Bronchial epithelial cell (primary cell): ENCODE results near the gene ADCY2. TPM values are rescaled to one million over a fixed set of nuclear protein-coding genes. Genes with fewer than 3 reads are reported as not detected.
A peak's percentile ranks its signal among the peaks of the same experiment; 100 is the strongest.

Source experiments
- DNase-seq: peaks from one replicate; pipeline ENCODE4 v3.0.0-alpha.2; 2010; ENCODE audit warnings: low read depth
- FAIRE-seq: peaks from 2 replicates; lab custom pipeline; 2011; peaks lifted over from hg19 to GRCh38; lab: Jason Lieb, UNC
- H3K27me3 ChIP-seq: 2 replicates; pipeline ENCODE4 v1.5.1; 2011; ENCODE audit warnings: low read length; ENCODE audit not compliant: control insufficient read depth, insufficient read depth
- H3K36me3 ChIP-seq: 2 replicates; pipeline ENCODE4 v1.5.1; 2011; ENCODE audit warnings: low read length; ENCODE audit not compliant: control insufficient read depth, insufficient read depth
- H3K4me3 ChIP-seq: 2 replicates; pipeline ENCODE4 v1.5.1; 2011; ENCODE audit warnings: mild to moderate bottlenecking, low read depth, low read length, control low read depth
- CTCF ChIP-seq: IDR thresholded peaks from 2 replicates; pipeline ENCODE4 v1.5.1; 2011; ENCODE audit warnings: mild to moderate bottlenecking, moderate library complexity, low read length, control low read depth, inconsistent platforms; ENCODE audit not compliant: insufficient read depth, severe bottlenecking
- total RNA-seq: library from RNA; depleted of rRNA; stranded (reverse); fragments of >200 nt; gene quantifications from 2 replicates; pipeline ENCODE4 v1.2.1, GENCODE V29; 2014

ADCY2 gene
- total RNA-seq, 1 donor from 2014 or later: under 0.01 TPM

GRCh38 chr5:7668627-7669026 is 272.7 kb downstream of the ADCY2 start:
- no peak for TF ChIP-seq CTCF
- DNase-seq (no peak), FAIRE-seq (no peak)
- no peaks in the 10 kb centered on the region for H3K27me3 ChIP-seq
- no peaks in the 10 kb centered on the region for H3K36me3 ChIP-seq
- no peak overlapping the region for H3K4me3 ChIP-seq

DNA sequence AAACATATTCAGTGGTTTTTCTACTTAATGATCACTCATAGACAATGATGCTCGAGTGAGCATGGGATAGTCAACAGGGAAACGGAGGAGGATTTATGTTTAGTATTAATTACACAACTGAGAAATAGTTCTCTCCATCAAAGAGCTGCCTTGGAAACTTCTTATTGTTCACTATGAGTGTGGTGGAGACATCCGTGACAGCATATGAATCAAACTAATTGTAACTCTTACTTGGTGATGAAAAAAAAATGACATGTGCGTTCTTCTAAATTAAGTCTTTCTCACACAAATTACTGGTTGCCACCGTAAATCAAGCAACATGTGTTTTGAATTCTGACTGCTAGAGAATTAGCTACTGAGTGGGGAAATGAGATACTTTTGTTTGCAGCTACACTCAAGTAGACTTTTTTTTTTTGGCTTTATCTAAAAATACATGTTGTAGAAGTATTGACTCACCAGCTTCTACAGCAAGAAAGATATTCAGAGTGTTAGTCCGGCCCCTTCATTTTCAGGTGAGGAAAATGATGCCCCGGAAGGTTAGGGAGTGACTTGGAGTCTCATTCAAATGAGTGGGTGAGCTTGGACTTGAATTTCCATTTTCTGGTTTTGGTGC is 275.5 kb downstream of the ADCY2 start:
- FAIRE-seq (no peak), DNase-seq (no peak)
- no peak overlapping the region for H3K4me3 ChIP-seq
- no peaks in the 10 kb centered on the region for H3K36me3 ChIP-seq
- no peak for TF ChIP-seq CTCF
- H3K27me3 ChIP-seq: no peaks in the 10 kb centered on the region

- Histone ChIP-seq H3K36me3 (no peaks in the 10 kb centered on the region), H3K27me3 (no peaks in the 10 kb centered on the region), H3K4me3 (no peak overlapping the region)
- no peak for DNase-seq
- no peak for TF ChIP-seq CTCF
- FAIRE-seq: no peak
These were observed 277.7 kb downstream of the ADCY2 start for GRCh38 chr5:7673658-7674057.

DNA sequence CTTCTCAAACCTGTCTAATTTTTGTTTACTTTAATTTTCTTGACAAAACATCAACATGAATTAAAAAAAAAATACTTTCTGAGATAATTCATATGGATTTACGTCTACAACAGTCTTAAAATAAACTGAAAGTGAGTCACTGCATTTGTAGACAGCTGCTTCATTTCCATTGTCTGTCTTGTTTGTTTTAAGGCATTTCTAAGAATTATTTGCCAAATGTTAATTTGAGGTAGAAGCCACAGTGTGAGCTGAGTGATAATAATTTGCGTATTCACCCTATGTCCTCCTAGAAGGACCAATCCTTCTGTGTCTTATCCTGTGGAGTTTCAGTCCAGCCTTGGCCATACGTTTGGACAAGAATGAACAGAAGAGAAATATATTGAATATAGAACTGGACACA is 280.5 kb downstream of the ADCY2 start:
- H3K27me3 ChIP-seq: no peaks in the 10 kb centered on the region
- DNase-seq: peak; percentile 71
- TF ChIP-seq CTCF: no peak
- no peaks in the 10 kb centered on the region for H3K36me3 ChIP-seq
- H3K4me3 ChIP-seq: no peak overlapping the region
- FAIRE-seq: no peak

DNA sequence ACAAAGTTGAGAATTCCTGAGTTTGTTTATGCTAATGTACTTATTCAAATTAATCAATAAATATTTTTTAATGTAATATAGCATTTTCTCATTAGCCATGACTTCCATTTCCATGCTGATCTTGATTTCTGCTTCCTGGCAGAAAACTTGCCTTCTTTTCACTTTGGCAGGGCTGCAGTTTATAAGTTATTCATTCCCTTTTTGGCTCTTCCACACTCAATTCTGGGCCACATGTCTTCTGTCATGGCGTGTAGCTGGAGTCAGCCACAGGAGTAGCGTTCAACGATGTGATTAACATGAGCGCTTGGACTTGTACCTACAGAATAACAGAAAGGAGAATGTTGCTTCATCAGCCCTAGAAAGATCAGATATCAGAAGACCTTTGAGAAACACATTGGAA is 282.1 kb downstream of the ADCY2 start:
- no peaks in the 10 kb centered on the region for H3K27me3 ChIP-seq
- H3K4me3 ChIP-seq: no peak overlapping the region
- DNase-seq: no peak
- no peaks in the 10 kb centered on the region for H3K36me3 ChIP-seq
- no peak for FAIRE-seq
- no peak for TF ChIP-seq CTCF

- no peaks in the 10 kb centered on the region for H3K36me3 ChIP-seq
- TF ChIP-seq CTCF: no peak
- H3K4me3 ChIP-seq: no peak overlapping the region
- DNase-seq (no peak), FAIRE-seq (no peak)
- H3K27me3 ChIP-seq: no peaks in the 10 kb centered on the region
These were observed 283.7 kb downstream of the ADCY2 start for GRCh38 chr5:7679663-7680062.
